Measurements from ENCODE around the gene PRKCE.

The PRKCE gene

DNA sequence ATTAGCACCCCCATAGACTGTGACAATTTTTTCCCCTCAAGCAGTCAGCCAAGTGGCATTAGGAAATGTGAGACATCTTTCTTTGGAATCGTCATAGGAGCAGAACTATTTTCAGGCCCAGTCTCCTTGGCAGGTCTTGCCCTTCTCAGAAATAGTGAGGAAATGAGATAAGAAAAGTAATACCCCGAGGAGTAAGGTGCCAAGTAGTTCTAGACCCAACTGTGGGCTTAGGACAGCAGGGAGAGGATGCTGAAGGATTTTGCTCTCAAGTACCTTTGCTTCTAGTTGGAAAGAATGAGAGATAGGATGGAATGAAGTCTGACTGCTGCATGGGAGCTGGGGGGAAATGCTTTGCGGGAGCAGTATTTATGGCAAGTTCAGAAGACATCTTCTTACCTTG is 31.8 kb downstream of the PRKCE start:
- H3K4me3 ChIP-seq (ENCODE audit: low read length), result no peak overlapping the region
- no peak for DNase-seq (ENCODE audit: low read depth)
- TF ChIP-seq, protein P1, sequence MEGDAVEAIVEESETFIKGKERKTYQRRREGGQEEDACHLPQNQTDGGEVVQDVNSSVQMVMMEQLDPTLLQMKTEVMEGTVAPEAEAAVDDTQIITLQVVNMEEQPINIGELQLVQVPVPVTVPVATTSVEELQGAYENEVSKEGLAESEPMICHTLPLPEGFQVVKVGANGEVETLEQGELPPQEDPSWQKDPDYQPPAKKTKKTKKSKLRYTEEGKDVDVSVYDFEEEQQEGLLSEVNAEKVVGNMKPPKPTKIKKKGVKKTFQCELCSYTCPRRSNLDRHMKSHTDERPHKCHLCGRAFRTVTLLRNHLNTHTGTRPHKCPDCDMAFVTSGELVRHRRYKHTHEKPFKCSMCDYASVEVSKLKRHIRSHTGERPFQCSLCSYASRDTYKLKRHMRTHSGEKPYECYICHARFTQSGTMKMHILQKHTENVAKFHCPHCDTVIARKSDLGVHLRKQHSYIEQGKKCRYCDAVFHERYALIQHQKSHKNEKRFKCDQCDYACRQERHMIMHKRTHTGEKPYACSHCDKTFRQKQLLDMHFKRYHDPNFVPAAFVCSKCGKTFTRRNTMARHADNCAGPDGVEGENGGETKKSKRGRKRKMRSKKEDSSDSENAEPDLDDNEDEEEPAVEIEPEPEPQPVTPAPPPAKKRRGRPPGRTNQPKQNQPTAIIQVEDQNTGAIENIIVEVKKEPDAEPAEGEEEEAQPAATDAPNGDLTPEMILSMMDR (conservative IDR thresholded peaks at IDR 0.05; ENCODE audit: low read depth, low read length), result no peak

DNA sequence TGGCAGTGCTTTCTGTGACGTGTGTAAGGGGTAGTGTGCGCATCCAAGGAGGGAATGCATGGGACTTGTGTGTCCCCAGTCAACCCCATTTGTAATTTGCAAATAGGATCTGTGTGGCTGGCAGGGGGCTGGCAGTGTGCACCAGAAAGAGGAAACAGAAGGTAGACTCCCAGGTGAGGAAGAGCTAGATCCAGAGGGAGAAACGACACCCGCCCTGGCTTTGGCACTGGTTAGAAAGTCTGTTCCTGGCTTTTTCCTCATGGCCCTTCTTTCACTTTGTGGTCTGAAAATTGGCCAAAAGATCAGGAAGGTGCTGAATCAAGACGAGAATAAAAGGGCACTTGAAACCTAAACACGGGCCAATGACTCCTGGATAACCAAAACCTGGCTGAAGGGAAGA is 33.3 kb downstream of the PRKCE start:
- H3K4me3 ChIP-seq (ENCODE audit: low read length), result no peak overlapping the region
- no peak for DNase-seq (ENCODE audit: low read depth)
- TF ChIP-seq, protein P1 (conservative IDR thresholded peaks at IDR 0.05; ENCODE audit: low read depth, low read length), result no peak

DNA sequence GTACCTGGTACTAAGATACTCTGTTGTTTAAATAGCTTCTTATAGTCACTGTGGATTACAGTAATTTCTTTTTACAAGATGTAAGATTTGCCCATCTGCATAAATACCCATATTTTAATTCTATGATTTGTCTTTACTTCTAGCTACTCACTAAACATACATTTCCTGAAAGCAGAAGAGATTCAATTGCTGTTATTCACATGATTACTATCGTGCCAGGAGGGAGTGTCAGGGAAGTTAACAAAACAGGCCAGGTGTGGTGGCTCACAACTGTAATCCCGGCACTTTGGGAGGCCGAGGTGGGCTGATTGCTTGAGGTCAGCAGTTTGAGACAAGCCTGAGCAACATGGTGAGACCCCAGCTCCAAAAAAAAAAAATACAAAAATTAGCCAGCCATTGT is 33.8 kb downstream of the PRKCE start:
- no peak for DNase-seq (ENCODE audit: low read depth)
- H3K4me3 ChIP-seq (ENCODE audit: low read length), result no peak overlapping the region
- TF ChIP-seq, protein P1 (conservative IDR thresholded peaks at IDR 0.05; ENCODE audit: low read depth, low read length), result no peak

DNA sequence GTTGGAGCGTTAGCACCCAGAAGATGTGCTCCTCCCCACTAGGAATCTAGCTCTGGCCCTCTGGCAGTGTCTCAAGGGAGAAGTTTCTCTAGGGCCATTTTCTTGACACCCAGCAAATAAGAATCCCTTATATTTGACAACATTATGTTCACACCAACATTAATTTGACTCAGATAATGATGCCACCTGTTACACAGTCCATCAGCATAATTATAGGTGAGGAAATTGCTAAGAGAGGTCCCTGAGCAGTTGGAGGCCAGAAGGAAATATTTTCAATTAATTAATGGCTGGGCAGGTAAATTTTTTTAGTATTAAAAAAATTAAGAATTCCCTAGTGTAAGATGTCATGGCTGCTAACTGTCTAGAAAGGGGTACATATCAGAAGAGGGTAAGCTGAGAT is 36.5 kb downstream of the PRKCE start:
- H3K4me3 ChIP-seq (ENCODE audit: low read length), result no peak overlapping the region
- no peak for DNase-seq (ENCODE audit: low read depth)
- TF ChIP-seq, protein P1 (conservative IDR thresholded peaks at IDR 0.05; ENCODE audit: low read depth, low read length), result no peak

GRCh38 chr2:45688479-45689298 is 37.2 kb downstream of the PRKCE start:
- no peak overlapping the region for H3K4me3 ChIP-seq (ENCODE audit: low read length)
- TF ChIP-seq, protein P1 (conservative IDR thresholded peaks at IDR 0.05; ENCODE audit: low read depth, low read length), result no peak
- DNase-seq (ENCODE audit: low read depth), result no peak

- TF ChIP-seq, protein P1 (conservative IDR thresholded peaks at IDR 0.05; ENCODE audit: low read depth, low read length), result no peak
- H3K4me3 ChIP-seq (ENCODE audit: low read length), result no peak overlapping the region
- DNase-seq (ENCODE audit: low read depth), result no peak
Observed at GRCh38 chr2:45690231-45690630, 38.8 kb downstream of the PRKCE start.
